HTERT RPE-1 (cell line): ENCODE data around the gene DRC3.
"Not testable (repeated sequence)": the region's sequence is repeated elsewhere in the genome, so short reads cannot be mapped to it uniquely, and the experiment has no call there.

ENCODE experiments used
- in situ Hi-C: fragments of 300-500 bp; cut with MboI; formaldehyde crosslinking; loops from 4 replicates; pipeline ENCODE4 v1.14.3; 2020; ENCODE audit warnings: low sequenced_read_pairs

The DRC3 gene

DNA sequence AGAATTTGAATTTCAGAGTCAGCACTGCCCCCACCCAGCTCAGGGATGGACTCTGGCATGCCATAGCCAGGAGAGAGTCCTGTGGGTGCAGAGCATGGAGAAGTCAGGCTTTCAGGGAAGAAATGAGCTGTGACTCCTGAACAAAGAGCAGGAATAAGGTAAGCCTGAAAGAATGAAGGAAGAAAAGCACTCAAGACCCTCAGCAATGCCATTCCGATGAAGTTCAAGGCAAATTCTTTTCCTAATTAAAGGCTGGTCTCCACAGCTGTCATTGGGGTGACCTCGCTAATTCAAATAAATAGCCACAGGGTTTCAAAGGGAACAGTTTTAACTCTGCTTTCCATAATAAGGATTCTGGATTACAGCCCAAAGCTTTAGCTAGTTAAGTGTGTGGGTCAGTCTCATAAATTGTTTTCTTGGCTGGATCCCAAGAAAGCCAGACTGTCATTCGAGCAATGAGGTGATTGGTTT is 32.2 kb upstream of the DRC3 start:
- in situ Hi-C loops = no loop called here

DNA sequence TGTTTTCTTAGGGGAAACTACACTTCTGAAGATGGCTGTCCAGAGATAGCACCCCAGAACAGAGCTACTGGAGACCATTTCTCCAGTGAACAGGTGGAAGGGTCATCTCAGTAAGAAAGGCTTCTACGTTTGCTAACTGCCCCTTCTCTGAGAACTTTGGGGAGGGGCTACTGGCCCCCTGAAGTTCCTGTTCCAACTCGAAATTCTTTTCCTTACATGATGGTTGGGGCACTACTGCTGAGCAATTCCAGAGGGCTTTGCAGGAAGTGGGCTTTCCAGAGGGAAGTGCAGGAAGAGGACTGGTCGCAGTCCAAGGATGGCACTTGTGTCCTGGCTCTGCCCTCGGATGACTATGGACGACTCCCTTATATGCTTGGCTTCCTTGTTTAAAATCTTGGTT is 31.6 kb upstream of the DRC3 start:
- in situ Hi-C loops = no loop called here

DNA sequence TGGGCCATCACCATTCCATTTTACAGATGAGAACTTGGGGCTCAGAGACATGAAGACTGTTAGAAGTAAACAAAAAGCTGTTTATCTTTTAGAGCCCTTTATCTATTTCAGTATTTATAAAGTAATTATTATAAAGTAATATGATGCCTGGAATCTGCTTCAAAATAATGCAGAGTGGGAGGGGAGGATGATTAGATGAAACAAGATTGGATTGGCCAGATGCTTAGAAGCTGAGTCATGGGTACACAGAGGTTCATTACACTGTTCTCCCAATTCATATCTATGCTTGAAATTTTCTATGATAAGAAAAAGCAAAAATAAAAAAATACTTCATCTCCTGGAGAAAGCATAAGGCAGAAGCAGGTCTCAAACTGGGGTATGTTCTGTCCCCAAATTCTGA is 29.8 kb upstream of the DRC3 start:
- in situ Hi-C loops = no loop called here

DNA sequence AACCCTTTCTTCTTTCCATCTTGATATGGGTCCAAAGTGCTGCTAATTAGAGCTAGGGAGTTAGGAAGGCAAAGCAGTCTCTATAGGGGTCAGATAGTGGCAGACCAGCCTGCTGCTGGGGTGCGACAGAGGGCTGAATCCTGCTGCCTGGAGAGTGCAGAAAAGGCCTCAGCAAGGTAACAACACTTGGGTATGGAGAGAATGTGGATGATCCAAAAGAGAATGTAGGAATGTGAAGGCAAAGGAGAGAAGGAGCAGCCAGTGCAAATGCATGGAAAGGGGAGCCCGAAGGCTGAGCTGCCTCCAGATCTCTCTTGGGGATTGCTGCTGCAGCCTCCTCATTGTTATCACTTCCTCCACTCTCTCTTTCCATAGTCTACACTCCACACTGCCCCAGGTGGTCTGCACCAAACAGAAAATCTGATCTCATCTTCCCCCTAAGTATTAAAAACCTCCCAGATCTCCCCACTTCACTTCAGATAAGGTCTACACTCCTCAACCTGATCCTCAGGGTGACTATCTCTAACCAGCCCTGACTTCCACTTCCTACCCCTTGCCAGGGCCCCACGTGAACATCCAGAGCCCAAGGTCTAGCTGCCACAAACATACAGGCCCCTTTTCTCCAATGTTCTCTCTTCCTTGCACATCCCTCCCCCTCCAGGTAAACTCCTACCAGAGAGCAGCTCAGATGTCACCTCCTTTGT is 29.2 kb upstream of the DRC3 start:
- in situ Hi-C loops = no loop called here

DNA sequence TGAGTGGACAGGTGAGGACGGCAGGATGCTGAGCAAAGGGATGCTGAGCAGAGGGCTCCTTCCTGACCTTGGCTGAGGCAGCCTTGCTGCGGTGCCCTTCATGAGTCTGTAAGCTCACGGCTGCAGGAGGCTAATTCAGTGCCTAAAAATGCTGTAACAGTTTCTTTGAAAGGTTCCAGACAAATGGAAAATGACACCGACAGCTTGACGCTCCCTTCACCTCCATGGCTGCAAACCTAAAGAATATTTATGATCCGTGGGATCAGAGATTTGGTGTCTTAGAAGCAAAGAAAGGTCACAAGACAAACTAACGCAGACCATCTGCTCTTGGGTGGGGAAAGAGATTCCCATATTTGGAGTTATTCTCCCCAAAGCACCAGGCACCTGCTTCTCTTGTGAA is 28.4 kb upstream of the DRC3 start:
- in situ Hi-C loops = no loop called here

DNA sequence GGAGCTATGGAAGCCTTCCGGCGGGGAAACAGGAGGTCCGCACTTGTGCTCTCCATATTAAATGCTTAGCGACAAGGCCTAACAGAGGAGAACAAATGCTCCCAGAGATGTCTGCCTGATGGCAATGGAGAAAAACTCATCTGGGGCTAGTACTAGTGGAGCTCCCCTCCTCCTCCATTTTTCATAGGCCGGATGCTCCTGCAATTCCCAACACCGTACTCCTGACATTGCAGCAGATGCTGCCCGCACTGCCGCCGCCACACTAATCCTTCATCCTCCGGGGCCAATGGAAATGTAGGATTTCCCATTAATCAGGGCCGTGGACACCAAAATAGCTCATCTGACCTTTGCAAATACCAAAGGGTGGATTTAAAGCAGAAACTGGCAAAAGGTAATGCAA is 27.9 kb upstream of the DRC3 start:
- in situ Hi-C loops = no loop called here

DNA sequence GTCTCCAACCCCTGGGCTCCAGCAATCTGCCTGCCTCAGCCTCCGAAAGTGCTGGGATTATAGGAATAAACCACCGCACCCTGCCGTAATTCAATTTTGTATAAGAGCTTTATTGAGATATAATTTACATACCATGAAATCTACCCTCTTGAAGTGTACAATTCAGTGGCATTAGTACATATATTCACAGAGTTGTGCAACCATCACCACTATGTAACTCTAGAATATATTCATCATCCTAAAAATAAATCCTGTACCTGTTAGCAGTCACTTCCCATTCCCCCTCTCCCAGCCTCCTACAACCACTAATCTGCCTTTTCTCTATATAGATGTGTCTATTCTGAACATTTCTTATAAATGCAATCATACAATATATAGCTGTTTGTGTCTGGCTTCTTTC is 26.6 kb upstream of the DRC3 start:
- in situ Hi-C loops = no loop called here

DNA sequence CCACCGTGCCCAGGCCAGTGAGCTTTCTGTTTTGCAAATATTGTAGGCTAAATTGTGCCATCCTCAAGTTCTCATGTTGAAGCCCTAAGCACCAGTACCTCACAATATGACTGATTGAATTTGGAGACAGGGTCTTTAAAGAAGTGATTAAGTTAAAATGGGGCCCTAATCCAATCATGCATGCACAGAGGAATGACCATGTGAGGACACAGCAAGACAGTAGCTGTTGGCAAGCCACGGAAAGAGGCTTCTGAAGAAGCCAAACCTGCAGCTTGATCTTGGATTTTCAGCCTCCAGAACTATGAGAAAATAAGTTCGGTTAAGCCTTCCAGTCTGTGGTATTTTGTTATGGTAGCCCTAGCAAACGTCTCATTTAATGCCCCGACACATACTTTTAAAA is 25.4 kb upstream of the DRC3 start:
- in situ Hi-C loops = no loop called here

DNA sequence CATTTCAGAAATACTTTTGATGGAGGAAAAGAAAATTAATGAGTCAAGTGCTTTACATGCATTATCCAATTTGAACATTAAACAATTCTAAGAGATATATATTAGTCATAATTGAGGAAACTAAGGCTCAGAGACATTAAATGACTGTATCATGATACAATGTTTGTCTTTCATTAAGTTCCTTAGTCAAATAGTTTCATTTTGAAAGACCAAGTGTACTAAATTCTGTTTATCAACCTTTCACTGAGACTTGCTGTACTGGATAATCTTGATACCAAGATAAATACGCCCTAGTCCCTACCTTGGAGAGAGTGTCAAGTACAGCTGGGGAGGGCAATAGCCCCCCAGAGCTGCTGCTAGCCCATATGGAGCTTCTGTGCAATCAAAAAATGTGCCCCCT is 24.7 kb upstream of the DRC3 start:
- in situ Hi-C loops = no loop called here

DNA sequence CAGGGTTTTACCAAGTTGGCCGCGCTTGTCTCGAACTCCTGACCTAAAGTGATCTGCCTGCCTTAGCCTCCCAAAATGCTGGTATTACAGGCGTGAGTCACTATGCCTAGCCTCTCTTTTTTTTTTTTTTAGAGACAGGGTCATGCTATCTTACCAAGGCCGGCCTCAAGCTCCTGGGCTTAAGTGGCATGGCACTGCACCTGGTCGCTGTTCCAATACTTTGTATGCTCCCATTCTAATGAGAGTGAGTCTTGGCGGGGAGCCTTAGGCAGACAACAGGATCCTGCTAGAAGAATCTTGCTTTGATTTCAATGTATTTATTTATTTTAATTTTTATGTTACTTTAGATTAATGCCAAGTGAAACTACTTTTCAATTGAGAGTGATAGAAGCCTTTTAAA is 22.3 kb upstream of the DRC3 start:
- in situ Hi-C loops = no loop called here

DNA sequence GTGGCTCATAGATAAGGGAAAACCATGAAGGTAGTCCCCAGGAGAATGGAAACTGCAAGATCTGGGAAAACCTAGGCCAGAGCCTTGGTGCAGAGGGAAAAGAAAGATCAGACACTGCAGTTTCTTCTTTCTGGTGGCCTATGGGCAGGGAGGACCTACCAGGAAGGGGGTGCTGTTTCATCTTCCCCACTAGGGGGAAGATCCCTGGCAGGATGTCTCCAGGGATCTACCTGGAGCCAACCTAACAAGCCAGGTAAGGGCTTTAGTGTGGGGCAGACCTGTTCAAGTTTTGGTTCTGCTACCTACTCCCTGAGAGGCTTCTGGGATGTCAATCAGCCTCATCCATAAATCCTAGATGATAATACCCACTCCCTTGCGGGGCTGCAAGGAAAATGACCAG is 21.9 kb upstream of the DRC3 start:
- in situ Hi-C loops = no loop called here

DNA sequence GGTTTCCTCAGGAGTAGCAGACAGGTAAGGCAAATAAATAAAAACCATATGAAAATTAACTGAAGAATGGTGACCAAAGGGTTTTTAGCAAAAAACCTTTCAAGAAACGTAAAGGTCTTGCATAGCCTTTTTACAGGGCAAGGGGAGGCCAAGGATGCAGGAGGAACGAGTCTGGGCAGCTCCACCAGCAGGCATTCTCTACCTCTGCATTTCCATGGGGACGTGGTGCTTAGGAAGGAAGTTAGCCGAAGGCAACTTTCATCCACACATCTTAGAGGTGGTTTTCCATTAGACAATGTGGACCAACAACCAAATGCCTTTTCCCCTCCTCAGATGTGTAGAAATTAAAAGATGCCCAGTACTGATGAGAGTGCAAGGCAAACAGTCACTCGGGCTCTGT is 21.1 kb upstream of the DRC3 start:
- in situ Hi-C loops = no loop called here

DNA sequence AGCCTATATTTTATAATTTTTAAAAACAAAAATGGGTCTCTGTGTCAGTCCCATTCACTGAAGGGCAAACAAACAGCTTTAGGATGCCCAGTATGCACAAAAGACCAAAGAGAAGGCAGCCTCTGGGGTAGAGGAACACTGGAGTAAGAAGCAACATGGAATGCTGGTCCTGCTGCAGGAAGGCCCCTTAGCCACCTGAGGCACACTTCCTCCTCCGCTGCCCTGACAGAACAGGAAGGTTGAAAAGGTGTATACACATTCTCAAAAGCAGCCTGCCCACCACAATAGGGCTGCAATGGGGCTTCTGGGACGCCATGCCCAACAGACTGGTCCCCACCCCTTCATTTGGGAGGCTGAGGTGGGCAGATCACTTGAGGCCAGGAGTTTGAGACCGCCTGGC is 20.0 kb upstream of the DRC3 start:
- in situ Hi-C loops = no loop called here

DNA sequence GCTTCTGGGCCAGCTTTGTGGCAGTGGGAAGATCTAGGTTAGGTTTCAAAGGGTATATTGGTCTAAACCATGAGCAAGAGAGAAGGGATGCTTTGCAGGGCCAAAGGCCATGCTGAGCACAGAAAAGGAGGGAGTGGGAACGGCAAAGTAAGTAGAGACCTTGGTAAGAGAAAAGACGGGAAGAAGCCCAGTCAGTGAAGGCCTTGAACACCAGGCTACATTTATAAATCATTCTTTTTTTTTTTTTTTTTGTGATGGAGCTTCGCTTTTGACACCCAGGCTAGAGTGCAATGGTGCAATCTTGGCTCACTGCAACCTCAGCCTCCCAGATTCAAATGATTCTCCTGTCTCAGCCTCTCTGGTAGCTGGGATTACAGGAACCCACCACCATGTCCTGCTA is 18.6 kb upstream of the DRC3 start:
- in situ Hi-C loops = no loop called here

DNA sequence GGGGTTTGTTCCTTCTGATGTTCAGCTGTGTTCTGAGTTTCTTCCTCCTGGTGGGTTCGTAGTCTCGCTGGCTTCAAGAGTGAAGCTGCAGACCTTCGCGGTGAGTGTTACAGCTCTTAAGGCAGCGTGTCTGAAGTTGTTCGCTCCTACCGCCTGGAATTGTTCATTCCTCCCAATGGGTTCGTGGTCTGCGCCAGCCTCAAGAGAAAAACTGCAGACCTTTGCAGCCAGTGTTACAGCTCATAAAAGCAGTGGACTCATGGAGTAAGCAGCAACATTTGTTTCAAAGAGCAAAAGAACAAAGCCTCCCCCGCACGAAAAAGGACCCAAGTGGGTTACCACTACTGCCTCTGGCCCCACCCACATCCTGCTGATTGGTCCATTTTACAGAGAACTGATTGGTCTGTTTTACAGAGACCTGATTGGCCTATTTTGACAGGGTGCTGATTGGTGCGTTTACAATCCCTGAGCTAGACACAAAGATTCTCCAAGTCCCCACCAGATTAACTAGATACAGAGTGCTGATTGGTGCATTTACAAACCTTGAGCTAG is 16.8 kb upstream of the DRC3 start:
- in situ Hi-C loops = not testable (repeated sequence)

DNA sequence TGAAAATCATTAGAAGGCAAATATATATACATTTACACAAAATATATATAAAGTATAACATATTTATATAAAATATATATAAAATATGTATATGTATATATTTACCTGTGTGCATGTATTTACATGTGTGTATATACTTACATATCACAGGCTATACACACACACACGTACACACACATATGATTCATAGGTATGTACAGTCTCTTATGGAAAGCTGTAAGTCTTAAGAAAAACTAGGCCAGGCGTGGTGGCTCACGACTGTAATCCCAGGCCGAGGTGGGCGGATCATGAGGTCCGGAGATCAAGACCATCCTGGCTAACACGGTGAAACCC is 15.1 kb upstream of the DRC3 start:
- in situ Hi-C loops = no loop called here

DNA sequence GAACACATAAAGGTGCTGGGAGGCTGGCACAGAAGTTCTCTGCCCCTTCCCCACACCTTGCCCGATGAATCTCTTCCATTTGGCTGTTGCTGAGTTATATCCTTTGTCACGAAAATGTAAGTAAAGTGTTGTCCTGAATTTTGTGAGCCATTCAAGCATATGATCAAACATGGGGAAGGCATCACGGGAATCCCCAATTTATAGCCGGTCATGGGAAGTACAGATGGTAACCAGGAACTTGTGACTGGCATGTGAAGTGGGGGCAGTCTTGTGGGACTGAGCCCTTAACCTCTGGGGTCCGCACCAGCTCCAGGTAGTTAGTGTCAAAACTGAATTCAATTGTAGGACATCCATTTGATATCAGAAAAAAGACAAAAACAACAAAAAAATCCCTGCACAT is 13.7 kb upstream of the DRC3 start:
- in situ Hi-C loops = no loop called here

DNA sequence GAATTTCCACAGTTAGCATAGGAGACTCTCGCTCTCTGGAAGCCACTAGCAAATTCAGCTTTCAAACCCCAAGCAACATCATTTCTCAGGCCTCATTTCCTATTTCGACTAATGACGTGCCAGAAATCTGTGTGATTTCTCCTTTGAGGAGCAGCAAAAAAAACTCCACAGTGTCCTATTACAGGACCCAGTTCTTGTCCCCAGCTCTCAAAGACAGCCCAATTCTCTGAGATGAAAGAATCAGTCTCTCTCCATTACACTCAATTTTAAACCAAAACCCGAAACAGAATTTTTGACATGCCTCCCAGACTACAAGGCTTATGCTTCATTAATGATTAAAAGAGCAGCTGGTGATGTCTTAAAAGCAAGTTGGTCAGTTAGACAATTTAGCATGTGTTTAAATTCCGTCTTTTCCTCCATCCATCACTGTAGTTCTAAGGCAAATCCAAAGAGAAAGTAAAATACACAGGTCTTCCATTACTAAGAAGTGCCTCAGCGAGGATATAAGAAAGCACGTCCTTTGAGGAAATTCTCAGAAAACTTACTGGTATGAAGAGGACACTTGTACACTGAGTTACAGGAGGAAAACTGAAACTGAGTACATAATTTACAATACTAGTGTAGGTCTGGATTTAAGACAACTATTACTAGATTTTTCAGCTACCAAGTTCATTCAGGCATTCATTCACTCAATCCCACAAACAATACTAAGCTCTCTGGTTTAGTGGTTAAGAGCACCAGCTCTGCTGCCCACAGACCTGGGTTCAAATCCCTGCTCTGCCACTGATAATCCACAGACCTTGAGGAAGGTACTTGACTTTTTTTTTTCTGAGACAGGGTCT is 12.9 kb upstream of the DRC3 start:
- in situ Hi-C loops = no loop called here

DNA sequence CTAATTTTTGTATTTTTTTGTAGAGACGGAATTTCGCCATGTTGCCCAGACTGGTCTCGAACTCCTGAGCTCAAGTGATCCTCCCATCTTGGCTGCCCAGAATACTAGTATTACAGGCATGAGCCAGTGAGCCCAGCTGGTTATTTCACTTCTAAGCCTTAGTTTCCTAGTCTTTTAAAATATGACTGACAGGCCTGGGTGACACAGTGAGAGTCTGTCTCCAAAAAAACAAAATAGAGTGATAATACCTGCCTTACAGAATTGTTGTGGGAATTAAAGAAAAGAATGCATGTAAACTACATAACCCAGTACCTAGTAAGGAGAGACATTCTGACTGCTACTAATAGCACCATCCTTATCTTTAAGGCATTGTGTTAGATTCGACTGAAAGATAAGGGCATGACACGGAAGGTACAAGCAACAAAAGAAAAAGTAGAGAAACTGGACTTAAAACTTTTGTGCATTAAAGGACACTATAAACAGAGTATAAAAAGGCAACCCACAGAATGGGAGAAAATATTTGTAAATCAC is 12.1 kb upstream of the DRC3 start:
- in situ Hi-C loops = no loop called here

DNA sequence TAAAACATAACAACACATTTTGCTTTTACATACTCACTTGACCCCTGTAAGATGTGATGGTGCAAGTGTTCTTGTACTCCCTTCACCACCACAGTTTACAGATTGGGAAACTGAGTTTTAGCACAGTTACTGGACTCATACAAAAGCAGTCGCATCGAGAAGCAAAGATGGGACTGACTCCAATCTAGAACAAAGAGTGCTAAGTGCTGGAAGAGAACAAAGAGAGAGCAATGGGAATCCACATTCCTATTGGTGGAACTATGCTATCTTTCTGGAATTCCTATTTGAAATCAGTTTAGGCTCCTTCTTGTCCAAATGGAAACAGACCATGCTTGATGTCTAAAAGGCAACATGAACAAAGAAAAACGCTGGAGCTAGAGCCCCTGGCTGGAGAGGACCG is 9.6 kb upstream of the DRC3 start:
- in situ Hi-C loops = no loop called here

DNA sequence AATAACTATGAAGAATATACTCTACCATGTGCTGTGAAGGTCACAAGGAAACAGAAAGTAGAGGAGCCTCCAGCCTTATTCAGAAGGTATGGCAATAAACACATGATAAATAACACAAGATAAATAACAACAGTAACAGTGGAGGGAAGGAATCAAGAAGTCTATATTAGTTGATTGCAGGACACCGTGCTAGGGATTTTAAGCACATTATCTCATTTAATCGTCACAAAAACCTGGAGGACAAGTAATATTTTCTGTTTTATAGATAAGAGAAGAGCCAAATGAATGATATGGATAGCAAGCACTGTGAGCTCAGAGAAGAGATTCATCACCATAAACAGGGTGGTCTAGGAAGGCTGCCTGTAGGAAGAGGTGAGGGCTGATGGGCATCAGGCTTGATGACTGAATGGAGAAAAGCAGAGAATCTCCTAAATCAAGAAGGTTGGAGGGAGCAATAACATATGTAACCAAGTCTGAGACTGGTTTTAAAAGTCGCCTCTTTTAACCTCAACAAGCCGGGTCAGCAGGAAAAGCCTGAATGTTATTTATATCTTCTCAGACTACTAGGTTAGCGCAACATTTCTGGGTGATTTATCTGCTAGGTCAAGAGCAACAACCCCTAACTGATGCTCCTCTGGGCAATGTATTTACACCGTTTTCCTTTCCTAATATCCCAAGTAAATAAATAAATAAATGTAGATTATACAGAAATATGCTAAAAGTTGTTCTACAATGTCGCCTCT is 8.8 kb upstream of the DRC3 start:
- in situ Hi-C loops = no loop called here
